Stimulated activated CD4-positive, alpha-beta T cell treated with anti-CD3 and anti-CD28 coated beads, Interleukin-1b, Interleukin-23, amount 100 ng/mL, for 24 hours (primary cell): ENCODE results near the gene MEIOSIN.
"Not testable (repeated sequence)": the region's sequence is repeated elsewhere in the genome, so short reads cannot be mapped to it uniquely, and the experiment has no call there.

Experiments used
- DNase-seq, 4 experiments: peaks; one replicate each; pipeline ENCODE4 v3.0.0-alpha.2; 2020; ENCODE audit warnings: low read depth in 4 of 4, low spot score in 1 of 4

Gene MEIOSIN

GRCh38 chr19:45798995-45799517 lies 65.8 kb downstream of the MEIOSIN start:
- DNase-seq: peak in 2 of 4 experiments; percentile 31 to 39

- not testable (repeated sequence) for DNase-seq
These were observed 66.3 kb downstream of the MEIOSIN start for GRCh38 chr19:45799541-45799940.

GRCh38 chr19:45800070-45800553 lies 66.9 kb downstream of the MEIOSIN start:
- DNase-seq: no peak

GRCh38 chr19:45801603-45802175 lies 68.5 kb downstream of the MEIOSIN start:
- DNase-seq: no peak

- no peak for DNase-seq
These were observed 71.1 kb downstream of the MEIOSIN start for GRCh38 chr19:45804140-45804958.

GRCh38 chr19:45804959-45805230 lies 71.7 kb downstream of the MEIOSIN start:
- DNase-seq: no peak

GRCh38 chr19:45805719-45806118 lies 72.5 kb downstream of the MEIOSIN start:
- DNase-seq: no peak

- no peak for DNase-seq
These were observed 76.5 kb downstream of the MEIOSIN start for GRCh38 chr19:45809643-45810159.

- DNase-seq: no peak
These were observed 79.1 kb downstream of the MEIOSIN start for GRCh38 chr19:45812297-45812696.
